ENCODE results near the gene IFIT2. TPM values are rescaled to one million over a fixed set of nuclear protein-coding genes. Genes with fewer than 3 reads are reported as not detected.

IFIT2 gene
- total and polyA plus RNA-seq, 2 donors (not counting 3 experiments of a cell fraction or from before 2014, with no cell fraction given), result 0.23 to 1.4 TPM

DNA sequence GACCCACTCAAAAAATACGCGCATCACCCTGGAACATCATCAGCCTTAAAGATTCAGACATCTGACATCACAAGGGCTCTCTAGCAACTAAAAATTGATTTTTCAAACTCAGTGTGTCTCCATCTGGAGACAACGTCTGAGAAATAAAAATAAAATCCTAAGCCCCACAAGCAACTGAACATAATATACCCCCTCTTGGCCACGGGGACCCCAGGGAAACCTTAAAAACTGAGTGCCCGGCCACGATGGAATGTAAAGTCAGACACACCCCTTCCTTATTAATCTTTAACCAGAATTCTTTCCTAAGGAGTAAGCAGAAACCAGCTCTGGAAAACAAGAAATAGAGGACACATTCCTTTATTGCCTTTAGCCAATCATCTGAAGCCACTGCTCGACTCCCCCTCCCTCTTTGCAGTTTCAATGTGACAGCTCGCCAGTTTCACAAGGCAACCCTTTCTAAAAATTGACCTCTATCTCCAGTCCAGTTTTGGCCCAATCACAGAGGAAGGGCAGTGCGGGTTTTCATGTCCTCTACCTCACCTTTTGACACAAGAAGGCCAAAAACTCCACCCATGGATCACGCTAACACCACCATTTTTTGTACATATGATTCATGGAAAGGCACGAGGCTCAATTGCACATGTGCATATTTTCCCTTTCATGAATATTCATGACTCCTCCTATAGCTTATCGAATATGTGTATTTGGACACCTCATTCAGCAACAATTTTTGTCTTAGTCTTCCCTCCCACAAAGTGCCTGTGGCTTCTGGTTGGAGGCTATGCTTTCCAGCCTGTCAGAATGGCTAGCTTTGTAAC, 50.1 kb downstream of the IFIT2 start:
- DNase-seq (ENCODE audit: low read depth, low spot score) (peak; percentile 62), FAIRE-seq (peak; percentile 8)
- no peaks in the 10 kb centered on the region for H3K79me2 ChIP-seq (ENCODE audit: control insufficient read depth, insufficient read depth, low read length)
- dilution Hi-C loops (cut with MboI; ENCODE audit: extremely low pct_ligation_motif_present, low sequenced_read_pairs) (no loop called here), intact Hi-C loops (cut with micrococcal nuclease) (no loop called here)
- no peaks in the 10 kb centered on the region for H3K9me1 ChIP-seq (replicated peaks; ENCODE audit: control insufficient read depth, extremely low read depth, insufficient read depth, low read length)
- peaks cover 13% of the 10 kb centered on the region for H3K4me1 ChIP-seq (ENCODE audit: control insufficient read depth, extremely low read depth, insufficient read depth, low read length)
- TF ChIP-seq POLR2A (IDR thresholded peaks at IDR 0.05; ENCODE audit: low read depth, low read length) (no peak), POLR2AphosphoS5 (IDR thresholded peaks at IDR 0.05; ENCODE audit: insufficient read depth, low read depth, low read length) (no peak), MYC (IDR thresholded peaks at IDR 0.05; ENCODE audit: low read depth, low read length) (no peak), EZH2 (IDR thresholded peaks at IDR 0.05; ENCODE audit: borderline replicate concordance, low read depth, low read length, severe bottlenecking) (no peak), GATA2 (IDR thresholded peaks at IDR 0.05; ENCODE audit: insufficient read depth, insufficient read length, low read depth, low read length) (no peak), FOS (IDR thresholded peaks at IDR 0.05; ENCODE audit: borderline replicate concordance, insufficient read depth, low read length) (no peak), JUN (IDR thresholded peaks at IDR 0.05; ENCODE audit: borderline replicate concordance, insufficient read depth, insufficient read length, low read depth) (no peak)
- TF ChIP-seq, protein P1, sequence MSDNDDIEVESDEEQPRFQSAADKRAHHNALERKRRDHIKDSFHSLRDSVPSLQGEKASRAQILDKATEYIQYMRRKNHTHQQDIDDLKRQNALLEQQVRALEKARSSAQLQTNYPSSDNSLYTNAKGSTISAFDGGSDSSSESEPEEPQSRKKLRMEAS (IDR thresholded peaks at IDR 0.05; ENCODE audit: insufficient read depth, insufficient read length), result no peak
- H3K27me3 ChIP-seq (ENCODE audit: control insufficient read depth in 2 of 2, insufficient read depth in 2 of 2, low read length in 2 of 2), result peaks cover under 1 to 5% of the 10 kb centered on the region in 2 experiments
- no peaks in the 10 kb centered on the region for H3K36me3 ChIP-seq (ENCODE audit: control insufficient read depth in 2 of 2, extremely low read depth in 1 of 2, insufficient read depth in 2 of 2, low read length in 2 of 2)
- no peaks in the 10 kb centered on the region for H3K9me3 ChIP-seq (replicated peaks; ENCODE audit: control insufficient read depth, insufficient read depth, low read length)
- H3K4me2 ChIP-seq (ENCODE audit: insufficient read depth, low read length), result peak overlapping the region; percentile 3
- CTCF ChIA-PET, result interaction anchor here (0.9 to 2.0 kb wide), 3 partner anchors 10 to 18 kb away, joined by 3 to 10 read pairs (median 3); no protein-coding TSS in a partner anchor
- no peak overlapping the region for H3K27ac ChIP-seq (ENCODE audit: insufficient read depth, low read depth, low read length)
- peak overlapping the region; percentile 64 for H2AFZ ChIP-seq (ENCODE audit: low read depth, low read length)
- no TSS peak for BruUV-seq (replicated peaks)
- no peaks in the 10 kb centered on the region for H4K20me1 ChIP-seq (replicated peaks; ENCODE audit: control insufficient read depth, extremely low read depth, insufficient read depth, low read length)
- H3K4me3 ChIP-seq (replicated peaks in 1 of 3; ENCODE audit: insufficient read depth in 1 of 3, low read depth in 1 of 3, low read length in 3 of 3), result no peak overlapping the region
- no peak overlapping the region for H3K9ac ChIP-seq (replicated peaks; ENCODE audit: extremely low read depth, insufficient read depth, low read length)
- POLR2A ChIA-PET, result interaction anchor here (0.6 kb wide), 1 partner anchor 88 kb away, joined by 3 read pairs; no protein-coding TSS in a partner anchor

Measured in endothelial cell of umbilical vein (primary cell).